Activated T-helper 2 cell treated with anti-CD3 and anti-CD28 coated beads, Interferon-gamma antibody, Interleukin-2, Interleukin-4, amounts not matched to agents 10 μg/mL and 5 μg/mL and 100 μg/mL, durations not matched to agents 14 hours and 24 hours and 36 hours (primary cell): ENCODE data around the gene ABHD16B. TPM values are rescaled to one million over a fixed set of nuclear protein-coding genes. Genes with fewer than 3 reads are reported as not detected.

Experiments
- DNase-seq: peaks from one replicate; pipeline ENCODE4 v3.0.0; 2021; ENCODE audit warnings: low spot score
- H3K27ac Mint-ChIP-seq: one replicate; pipeline ENCODE4 v1.8.0; 2021; ENCODE audit warnings: mixed read lengths
- H3K27me3 Mint-ChIP-seq: one replicate; pipeline ENCODE4 v1.8.0; 2021; ENCODE audit warnings: low read depth, mixed read lengths
- H3K36me3 Mint-ChIP-seq: one replicate; pipeline ENCODE4 v1.8.0; 2021; ENCODE audit warnings: low read depth, mixed read lengths
- H3K4me1 Mint-ChIP-seq: one replicate; pipeline ENCODE4 v1.8.0; 2021; ENCODE audit warnings: low read depth, mixed read lengths
- H3K4me3 Mint-ChIP-seq: one replicate; pipeline ENCODE4 v1.8.0; 2021; ENCODE audit warnings: low read depth, mild to moderate bottlenecking, moderate library complexity, mixed read lengths
- H3K9me3 Mint-ChIP-seq: one replicate; pipeline ENCODE4 v1.8.0; 2021; ENCODE audit warnings: mixed read lengths
- intact Hi-C: fragments of 100-400 bp; cut with micrococcal nuclease; formaldehyde crosslinking; loops from one replicate; pipeline ENCODE4 v1.15.1; 2023
- total RNA-seq: library from RNA; stranded (reverse); gene quantifications from 2 replicates; pipeline ENCODE4 v1.2.3, GENCODE V29; 2022

The ABHD16B gene
- total RNA-seq, 1 donor from 2014 or later = not detected

DNA sequence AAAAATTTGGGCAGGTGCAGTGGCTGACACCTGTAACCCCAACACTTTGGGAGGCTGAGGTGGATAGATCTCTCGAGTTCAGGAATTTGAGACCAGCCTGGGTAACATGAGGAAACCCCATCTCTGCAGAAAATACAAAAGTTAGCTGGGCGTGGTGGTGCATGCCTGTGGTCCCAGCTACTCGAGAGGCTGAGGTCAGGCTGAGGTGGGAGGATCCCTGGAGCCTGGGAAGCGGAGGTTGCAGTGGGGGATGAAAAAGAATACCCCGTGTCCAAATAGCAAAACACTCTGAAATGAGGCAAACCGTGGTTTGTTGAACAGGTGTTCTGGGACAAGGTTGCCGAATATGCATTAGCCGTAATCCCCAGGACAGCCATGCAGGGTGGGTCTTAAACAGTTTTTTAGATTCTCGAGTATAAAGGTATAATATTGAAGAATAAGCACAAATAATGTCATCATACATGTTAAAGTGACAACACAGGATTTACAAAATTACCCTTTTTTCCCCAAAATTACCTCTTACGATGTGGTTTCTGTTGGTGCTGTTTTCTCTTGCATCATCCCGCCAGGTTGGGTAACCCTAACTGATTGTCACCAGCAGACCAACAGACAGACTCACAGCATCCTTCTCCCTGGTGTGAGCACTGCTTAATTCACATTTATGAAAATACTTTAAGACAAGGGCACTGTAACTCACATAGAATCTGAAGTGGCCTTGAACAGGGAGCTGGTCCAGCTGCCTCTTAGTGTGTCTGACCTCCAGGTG, 42.7 kb downstream of the ABHD16B start:
- Mint-ChIP-seq H3K4me3 (no peak overlapping the region), H3K27ac (no peak overlapping the region), H3K27me3 (no peaks in the 10 kb centered on the region), H3K9me3 (no peaks in the 10 kb centered on the region), H3K4me1 (peaks cover 28% of the 10 kb centered on the region), H3K36me3 (peaks cover 26% of the 10 kb centered on the region)
- intact Hi-C loops = no loop called here
- DNase-seq = no peak

DNA sequence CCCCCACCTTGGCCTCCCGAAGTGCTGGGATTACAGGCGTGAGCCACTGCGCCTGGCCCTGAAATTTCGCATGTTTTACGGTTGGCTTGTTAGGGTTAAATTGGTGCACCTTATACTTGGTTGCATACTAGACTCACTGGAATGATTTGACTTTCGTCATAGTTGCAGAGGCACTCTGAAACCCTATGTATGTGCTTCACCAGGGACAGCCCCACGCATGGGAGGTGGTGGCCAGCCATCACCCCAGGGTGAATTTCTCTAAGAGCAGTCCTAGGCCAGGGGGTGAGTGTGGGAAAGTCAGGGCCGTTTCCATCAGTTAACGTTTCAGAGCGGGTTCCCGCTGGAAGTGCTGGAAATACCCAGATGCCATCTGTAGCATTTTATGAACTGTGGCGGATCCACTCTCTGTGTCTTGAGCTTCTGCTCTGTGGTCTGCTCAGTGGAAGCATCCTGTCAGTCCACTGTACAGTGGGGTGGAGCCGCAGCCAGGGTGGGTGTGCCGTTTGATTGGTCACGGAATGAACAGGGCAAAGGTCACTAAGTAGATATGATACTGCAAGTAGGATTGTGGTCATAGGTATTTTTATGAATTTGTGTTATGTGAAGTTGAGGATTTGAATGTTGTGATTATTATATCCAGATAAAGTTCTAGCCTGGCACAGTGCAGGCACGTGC, 46.8 kb downstream of the ABHD16B start:
- intact Hi-C loops = no loop called here
- H3K4me3 Mint-ChIP-seq = no peak overlapping the region
- no peaks in the 10 kb centered on the region for H3K9me3 Mint-ChIP-seq
- H3K4me1 Mint-ChIP-seq = peaks cover 26% of the 10 kb centered on the region
- no peak overlapping the region for H3K27ac Mint-ChIP-seq
- H3K27me3 Mint-ChIP-seq = no peaks in the 10 kb centered on the region
- H3K36me3 Mint-ChIP-seq = peaks cover 14% of the 10 kb centered on the region
- no peak for DNase-seq

DNA sequence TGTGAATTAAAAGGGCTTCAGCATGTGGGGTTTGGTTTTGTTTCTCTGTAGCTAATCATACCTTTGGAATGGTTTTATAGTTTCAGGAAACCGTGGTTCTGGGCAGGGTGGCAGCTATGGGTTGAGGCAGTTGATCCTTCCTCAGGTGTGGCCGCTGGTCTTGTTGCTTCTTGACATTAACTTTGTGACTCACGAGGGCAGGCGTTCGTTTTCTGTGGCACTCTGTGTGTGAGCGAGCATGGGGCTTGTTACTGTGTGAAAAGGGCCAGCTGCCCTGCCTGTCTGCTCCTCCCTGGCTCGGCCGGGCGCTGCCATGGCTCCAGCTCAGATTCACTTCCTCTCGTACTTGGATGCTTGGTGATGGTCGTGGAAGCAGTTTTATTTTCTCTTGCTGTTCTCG, 49.9 kb downstream of the ABHD16B start:
- peaks cover 16% of the 10 kb centered on the region for H3K36me3 Mint-ChIP-seq
- H3K4me3 Mint-ChIP-seq = no peak overlapping the region
- peaks cover 3% of the 10 kb centered on the region for H3K9me3 Mint-ChIP-seq
- DNase-seq = no peak
- H3K4me1 Mint-ChIP-seq = peaks cover 20% of the 10 kb centered on the region
- H3K27ac Mint-ChIP-seq = peak overlapping the region; percentile 9
- no peaks in the 10 kb centered on the region for H3K27me3 Mint-ChIP-seq
- intact Hi-C loops = no loop called here

Other genes with a start within 250 kb of the ABHD16B start
- 12.4 and 13.6 TPM in 2 replicates for gene GMEB2, start 234.4 kb upstream of the ABHD16B start, total RNA-seq
- 6.5 and 7.1 TPM in 2 replicates for gene STMN3, start 208.1 kb upstream of the ABHD16B start, total RNA-seq
- gene RTEL1, start 203.2 kb upstream of the ABHD16B start, total RNA-seq = 44.0 and 46.9 TPM in 2 replicates
- gene TNFRSF6B, start 164.8 kb upstream of the ABHD16B start, total RNA-seq = not detected in 2 replicates
- gene ARFRP1, start 153.5 kb upstream of the ABHD16B start, total RNA-seq = 59.0 and 59.1 TPM in 2 replicates
- gene ZGPAT, start 153.5 kb upstream of the ABHD16B start, total RNA-seq = 29.0 and 36.1 TPM in 2 replicates
- gene LIME1, start 124.8 kb upstream of the ABHD16B start, total RNA-seq = 15.7 TPM in 2 replicates
- 48.3 and 53.0 TPM in 2 replicates for gene SLC2A4RG, start 121.7 kb upstream of the ABHD16B start, total RNA-seq
- 1.1 and 1.9 TPM in 2 replicates for gene ZBTB46, start 30.2 kb upstream of the ABHD16B start, total RNA-seq
- gene TPD52L2, start 3.8 kb downstream of the ABHD16B start, total RNA-seq = 62.5 and 66.7 TPM in 2 replicates
- 38.1 and 40.0 TPM in 2 replicates for gene DNAJC5, start 33.6 kb downstream of the ABHD16B start, total RNA-seq
- gene UCKL1, start 94.9 kb downstream of the ABHD16B start, total RNA-seq = 48.7 and 51.2 TPM in 2 replicates
- 26.2 and 27.0 TPM in 2 replicates for gene ZNF512B, start 108.4 kb downstream of the ABHD16B start, total RNA-seq
- 23.4 and 25.3 TPM in 2 replicates for gene SAMD10, start 118.1 kb downstream of the ABHD16B start, total RNA-seq
- 68.9 and 70.3 TPM in 2 replicates for gene PRPF6, start 119.6 kb downstream of the ABHD16B start, total RNA-seq
- gene C20orf204, start 174.7 kb downstream of the ABHD16B start, total RNA-seq = 3.8 and 4.3 TPM in 2 replicates
- gene SOX18, start 188.1 kb downstream of the ABHD16B start, total RNA-seq = 1.0 and 1.1 TPM in 2 replicates
- gene TCEA2, start 201.7 kb downstream of the ABHD16B start, total RNA-seq = 49.0 and 49.9 TPM in 2 replicates
- gene RGS19, start 218.0 kb downstream of the ABHD16B start, total RNA-seq = 42.0 and 43.3 TPM in 2 replicates
- gene OPRL1, start 218.6 kb downstream of the ABHD16B start, total RNA-seq = 0.32 and 0.41 TPM in 2 replicates
- gene LKAAEAR1, start 222.9 kb downstream of the ABHD16B start, total RNA-seq = 0.21 and 0.25 TPM in 2 replicates
- gene NPBWR2, start 246.1 kb downstream of the ABHD16B start, total RNA-seq = not detected in 2 replicates